Stimulated activated CD8-positive, alpha-beta memory T cell treated with anti-CD3 and anti-CD28 coated beads, Interleukin-4, amount 100 ng/mL, for 1 hour (primary cell): Measurements from ENCODE around the gene PNKP.

Source experiments
- DNase-seq, 2 donors: peaks; one replicate each; pipeline ENCODE4 v3.0.0-alpha.2; 2020; ENCODE audit warnings: low read depth in 2 of 2, low spot score in 1 of 2

The PNKP gene

DNA sequence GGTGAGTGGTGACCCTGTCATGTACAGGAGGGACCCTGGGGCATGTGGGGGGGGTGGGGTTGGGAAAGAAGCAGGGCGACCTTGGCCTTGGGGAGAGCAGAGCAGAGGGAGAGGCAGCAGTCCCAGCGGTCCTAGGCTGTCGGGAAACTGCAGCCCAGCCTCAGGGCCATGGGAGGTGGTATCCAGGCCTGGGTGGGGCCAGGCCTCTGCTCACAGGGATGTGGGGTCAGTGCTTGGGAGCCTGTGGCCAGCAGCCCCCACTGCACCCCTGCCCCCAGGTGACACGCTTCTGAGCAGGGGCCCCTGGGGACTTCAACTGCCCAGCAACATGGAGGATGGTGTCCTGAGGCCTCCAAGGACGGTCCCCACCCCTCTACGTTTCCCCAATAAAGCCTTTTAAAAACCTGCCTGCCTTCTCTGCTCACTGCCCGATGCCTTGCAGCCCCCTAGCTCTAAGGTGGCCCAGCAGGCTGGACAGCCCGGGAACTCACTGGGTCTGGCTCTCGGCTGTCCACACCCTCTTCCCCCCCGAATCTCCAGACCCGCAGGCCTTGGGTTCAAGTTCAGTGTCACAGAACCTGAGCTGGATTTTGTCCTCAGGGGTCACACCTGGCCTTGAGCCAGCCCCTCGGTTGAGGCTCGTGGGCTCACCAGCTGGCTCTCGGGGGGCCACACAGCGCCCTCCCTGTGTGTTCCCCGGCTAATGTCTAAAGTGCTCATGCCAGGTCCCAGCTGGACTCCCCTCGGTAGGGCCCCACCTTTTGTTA is 6.9 kb downstream of the PNKP start:
- no peak for DNase-seq

- no peak for DNase-seq
Observed at GRCh38 chr19:49859682-49860335, 7.6 kb downstream of the PNKP start.

GRCh38 chr19:49858088-49858985 is 9.0 kb downstream of the PNKP start:
- no peak for DNase-seq

DNA sequence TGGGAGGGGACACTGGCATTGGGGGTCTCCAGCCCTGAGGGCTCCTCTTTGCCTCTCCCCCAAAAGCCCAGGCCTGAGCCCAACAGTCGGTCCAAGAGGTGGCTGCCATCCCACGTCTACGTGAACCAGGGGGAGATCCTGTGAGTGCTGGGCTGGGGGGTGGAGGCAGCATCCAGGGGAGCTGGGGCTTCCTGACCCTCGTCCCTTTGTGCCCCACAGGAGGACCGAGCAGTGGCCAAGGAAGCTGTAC is 9.6 kb downstream of the PNKP start:
- DNase-seq = no peak

GRCh38 chr19:49857061-49857837 is 10.1 kb downstream of the PNKP start:
- DNase-seq = no peak

- DNase-seq = no peak
Observed at GRCh38 chr19:49856574-49857021, 10.8 kb downstream of the PNKP start.

DNA sequence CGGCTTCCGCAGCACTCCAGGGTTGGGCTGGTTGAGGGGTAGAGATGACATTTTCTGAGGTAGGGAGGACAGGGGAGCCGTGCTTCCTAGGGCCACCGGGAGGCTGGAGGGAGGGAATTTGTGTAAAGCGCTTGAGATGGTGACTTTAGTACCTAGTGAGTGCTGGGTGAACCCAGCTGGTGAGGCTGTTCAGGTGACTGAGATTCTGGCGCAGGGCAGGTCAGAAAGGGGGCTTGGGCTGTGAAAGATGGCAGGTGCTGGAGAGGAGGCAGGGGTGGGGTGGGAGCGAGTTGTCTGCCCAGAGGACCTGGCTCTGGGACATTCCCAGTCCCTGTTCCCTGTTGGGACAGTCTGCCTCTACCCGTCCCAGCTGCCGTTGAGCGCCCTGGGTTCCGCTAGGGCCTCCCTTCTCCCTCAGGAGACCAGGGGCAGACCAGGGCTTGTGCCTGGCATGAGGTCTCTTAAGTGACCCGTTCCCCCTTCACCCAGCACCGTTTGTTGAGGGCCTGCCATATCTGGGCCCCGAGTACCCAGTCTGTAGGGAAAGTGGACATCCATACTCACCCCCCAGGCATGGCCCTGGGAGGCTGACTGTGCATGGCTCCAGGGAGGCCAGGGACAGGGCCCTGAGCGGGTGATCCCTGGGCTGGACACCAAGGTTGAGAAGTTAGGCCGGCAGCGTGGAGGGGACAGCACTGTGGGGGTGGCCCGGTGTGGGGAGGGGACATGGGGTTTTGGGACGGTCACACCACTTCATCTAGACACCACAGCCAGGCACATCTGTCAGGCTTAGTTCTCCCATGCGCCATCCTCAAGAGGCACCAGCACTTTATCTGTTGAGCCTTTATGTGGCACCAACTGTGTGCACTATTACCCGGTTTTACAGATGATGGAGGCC is 11.5 kb downstream of the PNKP start:
- no peak for DNase-seq

- no peak for DNase-seq
Observed at GRCh38 chr19:49855277-49855675, 12.1 kb downstream of the PNKP start.

DNA sequence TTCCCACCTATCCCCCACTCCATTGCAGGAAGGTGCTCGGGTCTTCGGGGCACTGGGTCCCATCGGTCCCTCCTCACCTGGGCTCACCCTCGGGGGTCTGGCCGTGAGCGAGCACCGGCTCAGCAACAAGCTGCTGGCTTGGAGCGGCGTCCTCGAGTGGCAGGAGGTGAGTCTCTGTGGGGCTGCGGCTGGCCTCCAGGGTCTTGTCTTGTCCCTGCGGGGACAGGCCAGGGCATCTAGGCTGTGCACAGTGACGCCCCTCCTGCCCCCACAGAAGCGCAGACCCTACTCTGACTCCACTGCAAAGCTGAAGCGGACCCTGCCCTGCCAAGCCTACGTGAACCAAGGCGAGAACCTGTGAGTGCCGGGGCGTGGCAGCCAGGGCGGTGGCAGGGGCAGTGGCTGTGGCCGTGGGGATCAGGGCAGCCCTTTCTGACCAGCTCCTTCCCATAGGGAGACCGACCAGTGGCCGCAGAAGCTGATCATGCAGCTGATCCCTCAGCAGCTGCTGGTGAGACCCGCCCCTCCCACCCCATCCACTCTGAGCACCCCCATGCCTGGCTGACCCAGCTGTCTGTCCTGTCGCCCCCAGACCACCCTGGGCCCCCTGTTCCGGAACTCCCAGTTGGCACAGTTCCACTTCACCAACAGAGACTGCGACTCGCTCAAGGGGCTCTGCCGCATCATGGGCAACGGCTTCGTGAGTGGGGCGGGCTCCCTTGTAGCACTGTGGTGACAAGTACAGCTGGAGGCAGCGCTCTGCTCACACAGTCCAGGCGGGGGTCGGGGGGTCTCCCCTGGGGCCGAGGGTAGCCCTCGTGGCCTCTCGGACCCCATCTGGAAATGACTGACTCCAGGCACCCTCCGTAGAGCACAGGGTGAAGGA is 12.8 kb downstream of the PNKP start:
- no peak for DNase-seq

GRCh38 chr19:49853852-49854377 is 13.5 kb downstream of the PNKP start:
- DNase-seq = no peak

GRCh38 chr19:49852631-49853126 is 14.7 kb downstream of the PNKP start:
- DNase-seq = no peak

GRCh38 chr19:49851456-49852259 is 15.7 kb downstream of the PNKP start:
- DNase-seq = no peak

DNA sequence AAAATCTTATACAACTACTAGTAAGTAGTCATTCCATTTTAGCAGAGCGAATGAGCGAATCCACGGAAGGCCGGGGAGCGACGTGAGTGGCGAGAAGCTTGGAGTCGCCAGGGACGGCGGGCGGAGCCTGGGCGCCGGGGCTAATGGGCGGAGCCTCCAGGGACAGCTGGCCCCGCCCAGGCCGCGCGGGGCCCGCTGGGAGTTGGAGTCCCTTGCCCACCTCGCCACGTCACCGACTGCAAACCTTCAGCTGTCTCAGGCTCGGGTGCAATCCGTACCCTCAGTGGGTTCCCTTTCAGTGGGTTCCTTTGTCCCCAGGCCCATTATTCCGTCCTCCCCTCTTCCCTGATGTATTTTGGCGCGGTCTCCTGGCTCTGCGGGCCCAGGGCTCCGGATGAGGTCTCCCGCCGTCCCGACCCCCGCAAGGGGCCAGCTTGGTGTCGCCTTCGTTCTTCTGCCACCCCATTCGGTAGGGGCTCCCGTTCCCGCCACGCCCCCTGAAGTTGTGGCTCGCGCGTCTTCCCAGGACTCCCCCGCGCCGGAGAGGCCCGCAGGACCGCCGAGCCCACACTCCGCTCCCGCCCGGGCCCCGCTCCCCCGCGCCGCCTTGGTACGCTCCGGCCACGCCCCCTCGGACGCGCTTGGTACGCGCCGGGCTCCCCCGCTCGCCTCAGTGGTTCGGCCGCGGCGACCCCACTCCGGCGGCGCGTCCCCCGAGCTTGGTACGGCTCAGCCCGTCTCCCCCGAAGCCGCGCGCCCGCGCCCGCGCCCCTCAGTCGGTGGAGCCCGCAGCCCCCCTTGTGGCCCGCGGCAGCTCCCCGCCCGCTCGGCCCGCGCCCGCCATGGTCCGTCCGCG is 16.7 kb downstream of the PNKP start, which contains the start of gene PTOV1:
TSS of gene PTOV1 (plus strand) at position 673 of the 856 bp plus-strand sequence.
- DNase-seq = peak; percentile 69 to 73

DNA sequence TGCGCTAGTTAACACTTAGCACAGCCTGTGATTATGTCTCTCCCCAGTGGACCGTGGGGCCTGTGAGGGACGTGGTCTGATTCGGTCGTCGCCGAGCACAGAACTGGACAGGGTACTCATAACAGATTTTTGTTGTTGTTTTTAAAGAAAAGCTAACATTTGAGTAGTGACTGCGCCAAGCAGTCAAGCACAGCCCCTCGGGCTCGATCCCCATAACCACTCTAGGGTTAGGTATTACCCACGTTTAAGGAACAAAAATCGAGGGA is 17.2 kb downstream of the PNKP start:
- no peak for DNase-seq

DNA sequence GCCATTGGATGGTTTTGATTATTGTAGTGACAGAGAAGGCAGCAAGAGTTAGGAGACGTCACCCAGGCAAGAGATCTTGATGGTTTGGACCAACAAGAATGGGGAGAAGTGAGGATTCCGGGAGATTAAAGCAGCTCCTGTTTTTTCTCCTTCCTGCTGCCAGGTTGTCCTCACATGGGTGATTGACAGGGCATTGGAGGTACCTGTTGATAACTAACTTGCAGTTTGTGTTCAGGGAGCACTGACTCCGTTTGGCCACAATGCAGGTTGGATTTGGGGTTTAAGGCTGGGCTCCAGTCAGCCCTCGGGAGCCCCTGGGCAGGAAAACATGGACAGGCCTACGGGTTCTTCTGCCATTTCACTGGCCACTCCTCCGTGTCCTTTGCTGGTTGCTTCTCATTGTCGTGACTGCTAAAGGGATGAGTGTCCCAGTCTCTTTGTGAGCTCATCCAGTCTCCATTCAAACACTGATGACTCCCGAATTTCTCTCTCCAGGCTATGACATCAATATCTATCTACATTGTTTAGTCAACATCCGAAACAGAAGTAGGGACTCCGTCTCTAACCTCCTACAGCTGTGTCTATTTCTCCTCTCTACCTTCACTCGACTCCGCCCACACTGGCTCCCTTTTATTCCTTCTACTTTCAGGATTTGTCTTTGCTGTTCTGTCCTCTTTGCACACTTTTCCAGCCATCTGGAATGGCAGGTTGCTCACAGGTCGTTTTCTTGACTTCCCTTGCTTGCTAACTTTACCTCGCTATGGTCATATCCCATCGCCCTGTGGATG is 17.7 kb downstream of the PNKP start:
- DNase-seq = no peak

DNA sequence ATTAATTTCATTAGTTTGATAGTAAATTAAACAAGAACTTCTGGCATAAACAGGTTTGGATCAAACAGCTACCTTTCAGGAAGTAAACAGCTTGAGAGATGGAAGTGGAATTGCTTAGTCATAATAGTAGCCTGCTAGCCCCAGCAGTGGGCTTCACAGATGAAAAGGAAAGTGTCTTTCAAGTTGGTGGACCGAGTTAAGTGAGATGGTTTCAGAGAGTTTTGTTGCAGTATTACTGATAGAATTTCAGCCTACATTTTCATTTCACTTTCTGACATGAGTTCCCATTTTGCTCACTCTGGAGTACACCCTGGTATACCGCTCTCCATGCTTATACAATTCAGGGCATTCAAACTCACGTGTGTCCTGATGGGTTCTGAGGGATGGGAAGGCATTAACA is 18.4 kb downstream of the PNKP start:
- no peak for DNase-seq
